Endothelial cell of umbilical vein (primary cell): ENCODE data around the gene TRAF3IP1. TPM values are rescaled to one million over a fixed set of nuclear protein-coding genes. Genes with fewer than 3 reads are reported as not detected.

ENCODE experiments used
- BruUV-seq: library from RNA; stranded (reverse); fragments of 400-500 nt; replicated peaks from 2 replicates; lab custom pipeline; 2021; lab: Mats Ljungman, UMichigan
- CTCF ChIA-PET: fragments of 300-600, 350-600 bp; sonication (Branson Sonifier 250); formaldehyde crosslinking; loops from one replicate; lab custom pipeline; 2021; ENCODE audit warnings: antibody characterized with exemption, inconsistent platforms; lab: Charles Lee
- POLR2A ChIA-PET: fragments of 300-600, 350-600 bp; sonication (Branson Sonifier 250); formaldehyde crosslinking; loops from one replicate; lab custom pipeline; 2021; ENCODE audit warnings: antibody characterized with exemption, inconsistent platforms; lab: Charles Lee
- DNase-seq: peaks from one replicate; pipeline ENCODE4 v3.0.0-alpha.2; 2011; ENCODE audit warnings: low read depth, low spot score
- FAIRE-seq: peaks from 2 replicates; lab custom pipeline; 2011; peaks lifted over from hg19 to GRCh38; lab: Jason Lieb, UNC
- H2AFZ ChIP-seq: 2 replicates; pipeline ENCODE4 v1.6.0; 2012; ENCODE audit warnings: low read depth, low read length, control low read depth, inconsistent platforms
- H3K27ac ChIP-seq: 2 replicates; pipeline ENCODE4 v1.5.1; 2011; ENCODE audit warnings: low read depth, mild to moderate bottlenecking, control low read depth, low read length, moderate library complexity; ENCODE audit not compliant: insufficient read depth
- H3K27me3 ChIP-seq, 2 experiments: 2 replicates each; pipeline versions ENCODE4 v1.6.0 to v1.6.1; 2011; ENCODE audit warnings: low read length in 2 of 2, mixed read lengths in 1 of 2; ENCODE audit not compliant: control insufficient read depth in 2 of 2, insufficient read depth in 2 of 2
- H3K36me3 ChIP-seq, 2 experiments: 2 replicates in 1 of 2; 3 replicates in 1 of 2; pipeline ENCODE4 v1.5.1; 2011; ENCODE audit warnings: low read length in 2 of 2, mild to moderate bottlenecking in 1 of 2, moderate library complexity in 1 of 2; ENCODE audit not compliant: control insufficient read depth in 2 of 2, insufficient read depth in 2 of 2; ENCODE audit errors: extremely low read depth in 1 of 2
- H3K4me1 ChIP-seq: 3 replicates; pipeline ENCODE4 v1.5.1; 2011; ENCODE audit warnings: mild to moderate bottlenecking, low read length; ENCODE audit not compliant: control insufficient read depth, insufficient read depth; ENCODE audit errors: extremely low read depth
- H3K4me2 ChIP-seq: 2 replicates; pipeline ENCODE4 v1.6.1; 2011; ENCODE audit warnings: low read length, control low read depth, mixed read lengths; ENCODE audit not compliant: insufficient read depth
- H3K4me3 ChIP-seq, 3 experiments: fragments of 200-600 bp in 1 of 3; sonication (generic), shearing (Covaris generic) in 1 of 3; replicated peaks in 1 of 3; 2 replicates each; pipeline ENCODE4 v1.5.1; 2011 to 2016; ENCODE audit warnings: control low read depth in 3 of 3, low read length in 3 of 3, mild to moderate bottlenecking in 2 of 3, inconsistent platforms in 1 of 3, low read depth in 1 of 3, moderate library complexity in 1 of 3; ENCODE audit not compliant: insufficient read depth in 1 of 3
- H3K79me2 ChIP-seq: 2 replicates; pipeline ENCODE4 v1.6.0; 2012; ENCODE audit warnings: low read length, inconsistent platforms; ENCODE audit not compliant: control insufficient read depth, insufficient read depth
- H3K9ac ChIP-seq: replicated peaks from 2 replicates; pipeline ENCODE3; 2011; ENCODE audit warnings: low read length, control low read depth; ENCODE audit not compliant: insufficient read depth; ENCODE audit errors: extremely low read depth
- H3K9me1 ChIP-seq: replicated peaks from 3 replicates; pipeline ENCODE4 v1.6.0; 2011; ENCODE audit warnings: mild to moderate bottlenecking, low read length; ENCODE audit not compliant: control insufficient read depth, insufficient read depth; ENCODE audit errors: extremely low read depth
- H3K9me3 ChIP-seq: replicated peaks from 2 replicates; pipeline ENCODE4 v1.5.1; 2012; ENCODE audit warnings: low read length, inconsistent platforms; ENCODE audit not compliant: control insufficient read depth, insufficient read depth
- H4K20me1 ChIP-seq: replicated peaks from 2 replicates; pipeline ENCODE3; 2011; ENCODE audit warnings: mild to moderate bottlenecking, low read length; ENCODE audit not compliant: control insufficient read depth, insufficient read depth; ENCODE audit errors: extremely low read depth
- EZH2 ChIP-seq: IDR thresholded peaks from 2 replicates; pipeline ENCODE4 v1.6.1; 2012; ENCODE audit warnings: borderline replicate concordance, low read depth, mild to moderate bottlenecking, moderate library complexity, low read length, inconsistent platforms; ENCODE audit not compliant: severe bottlenecking
- FOS ChIP-seq: IDR thresholded peaks from 2 replicates; pipeline ENCODE4 v1.6.1; 2011; ENCODE audit warnings: mild to moderate bottlenecking, low read length, moderate library complexity, borderline replicate concordance; ENCODE audit not compliant: insufficient read depth
- GATA2 ChIP-seq: IDR thresholded peaks from 2 replicates; pipeline ENCODE4 v1.7.0; 2011; ENCODE audit warnings: low read depth, mild to moderate bottlenecking, moderate library complexity, mixed read lengths, low read length; ENCODE audit not compliant: insufficient read length, insufficient read depth
- JUN ChIP-seq: IDR thresholded peaks from 2 replicates; pipeline ENCODE4 v1.6.1; 2011; ENCODE audit warnings: borderline replicate concordance, low read depth; ENCODE audit not compliant: insufficient read length, insufficient read depth
- MYC ChIP-seq: IDR thresholded peaks from one replicate; pipeline ENCODE4 v1.6.1; 2011; ENCODE audit warnings: mild to moderate bottlenecking, low read depth, low read length
- POLR2AphosphoS5 ChIP-seq: IDR thresholded peaks from 2 replicates; pipeline ENCODE4 v1.6.1; 2012; ENCODE audit warnings: low read depth, mild to moderate bottlenecking, control low read depth, low read length, moderate library complexity; ENCODE audit not compliant: insufficient read depth
- dilution Hi-C: fragments of 300-500 bp; cut with MboI; formaldehyde crosslinking; loops from one replicate; pipeline ENCODE4 v1.15.0; 2019; ENCODE audit warnings: low sequenced_read_pairs; ENCODE audit not compliant: extremely low pct_ligation_motif_present
- intact Hi-C: fragments of 100-400 bp; cut with micrococcal nuclease; formaldehyde crosslinking; loops from one replicate; pipeline ENCODE4 v1.10.0; 2022
- polyA plus RNA-seq, 4 experiments: library from polyadenylated mRNA; depleted of rRNA in 3 of 4; stranded (reverse) in 3 of 4; unstranded in 1 of 4; fragments of >200 nt; gene quantifications; 2 replicates each; pipeline versions ENCODE4 v1.2.1 to v1.2.3, GENCODE V29; 2011 to 2012; ENCODE audit warnings: missing spikeins in 1 of 4
- total RNA-seq: library from RNA; stranded (reverse); gene quantifications from 2 replicates; pipeline ENCODE4 v1.2.3, GENCODE V29; 2021
- TF ChIP-seq, protein P1 (sequence below), 2 donors: IDR thresholded peaks; 1 replicate in 1 of 2; 2 replicates in 1 of 2; pipeline ENCODE4 v1.5.1; 2011; ENCODE audit warnings: low read length in 2 of 2, mild to moderate bottlenecking in 2 of 2, moderate library complexity in 2 of 2, control low read depth in 1 of 2, inconsistent platforms in 1 of 2, low read depth in 1 of 2; ENCODE audit not compliant: insufficient read depth in 1 of 2; ENCODE audit errors: extremely low read depth in 1 of 2
- TF ChIP-seq, protein P2 (sequence below): IDR thresholded peaks from 2 replicates; pipeline ENCODE4 v1.6.1; 2011; ENCODE audit not compliant: insufficient read depth, insufficient read length

Gene TRAF3IP1
- total and polyA plus RNA-seq, 2 donors (not counting 3 experiments of a cell fraction or from before 2014, with no cell fraction given) = 3.4 to 15.9 TPM

DNA sequence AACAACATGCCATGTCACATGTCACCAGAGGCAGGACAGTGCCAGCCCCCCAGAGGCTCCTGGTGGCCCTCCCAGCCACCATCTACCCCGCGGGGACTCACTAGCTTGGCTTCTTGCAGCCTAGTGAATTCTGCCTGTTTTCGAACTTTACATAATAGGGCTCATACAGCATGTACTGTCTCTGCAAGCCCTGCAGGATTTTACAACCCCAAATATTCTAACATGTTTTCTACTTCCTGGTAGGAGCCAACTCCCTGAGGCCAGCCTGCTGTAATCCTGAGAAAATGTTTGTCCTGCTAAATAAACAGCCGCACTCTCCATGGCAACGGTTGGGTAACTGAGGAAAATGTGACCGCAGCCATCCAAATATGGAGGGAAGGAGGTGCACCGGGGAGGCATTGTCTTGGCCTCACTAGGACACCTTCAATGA is 34.6 kb upstream of the TRAF3IP1 start:
- no peaks in the 10 kb centered on the region for H3K36me3 ChIP-seq
- ChIA-PET CTCF (interaction anchor here (0.7 to 3.4 kb wide), 2 partner anchors 16 to 21 kb away, joined by 3 to 21 read pairs; no protein-coding TSS in a partner anchor), POLR2A (no interaction called here)
- intact Hi-C loops (no loop called here), dilution Hi-C loops (no loop called here)
- H3K9ac ChIP-seq = no peak overlapping the region
- no peak overlapping the region for H3K4me2 ChIP-seq
- FAIRE-seq (no peak), DNase-seq (no peak)
- no peaks in the 10 kb centered on the region for H3K9me3 ChIP-seq
- H4K20me1 ChIP-seq = no peaks in the 10 kb centered on the region
- no peaks in the 10 kb centered on the region for H3K79me2 ChIP-seq
- no peak overlapping the region for H3K27ac ChIP-seq
- H3K27me3 ChIP-seq = no peaks in the 10 kb centered on the region
- H3K4me3 ChIP-seq = no peak overlapping the region
- TF ChIP-seq JUN (no peak), GATA2 (no peak), EZH2 (no peak), FOS (no peak), MYC (no peak), POLR2AphosphoS5 (no peak)
- TF ChIP-seq, protein P1, sequence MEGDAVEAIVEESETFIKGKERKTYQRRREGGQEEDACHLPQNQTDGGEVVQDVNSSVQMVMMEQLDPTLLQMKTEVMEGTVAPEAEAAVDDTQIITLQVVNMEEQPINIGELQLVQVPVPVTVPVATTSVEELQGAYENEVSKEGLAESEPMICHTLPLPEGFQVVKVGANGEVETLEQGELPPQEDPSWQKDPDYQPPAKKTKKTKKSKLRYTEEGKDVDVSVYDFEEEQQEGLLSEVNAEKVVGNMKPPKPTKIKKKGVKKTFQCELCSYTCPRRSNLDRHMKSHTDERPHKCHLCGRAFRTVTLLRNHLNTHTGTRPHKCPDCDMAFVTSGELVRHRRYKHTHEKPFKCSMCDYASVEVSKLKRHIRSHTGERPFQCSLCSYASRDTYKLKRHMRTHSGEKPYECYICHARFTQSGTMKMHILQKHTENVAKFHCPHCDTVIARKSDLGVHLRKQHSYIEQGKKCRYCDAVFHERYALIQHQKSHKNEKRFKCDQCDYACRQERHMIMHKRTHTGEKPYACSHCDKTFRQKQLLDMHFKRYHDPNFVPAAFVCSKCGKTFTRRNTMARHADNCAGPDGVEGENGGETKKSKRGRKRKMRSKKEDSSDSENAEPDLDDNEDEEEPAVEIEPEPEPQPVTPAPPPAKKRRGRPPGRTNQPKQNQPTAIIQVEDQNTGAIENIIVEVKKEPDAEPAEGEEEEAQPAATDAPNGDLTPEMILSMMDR (IDR thresholded peaks at IDR 0.05; ENCODE audit: extremely low read depth in 1 of 2, insufficient read depth in 1 of 2, low read depth in 1 of 2, low read length in 2 of 2) = no peak
- TF ChIP-seq, protein P2, sequence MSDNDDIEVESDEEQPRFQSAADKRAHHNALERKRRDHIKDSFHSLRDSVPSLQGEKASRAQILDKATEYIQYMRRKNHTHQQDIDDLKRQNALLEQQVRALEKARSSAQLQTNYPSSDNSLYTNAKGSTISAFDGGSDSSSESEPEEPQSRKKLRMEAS = no peak
- no peak overlapping the region for H2AFZ ChIP-seq
- H3K4me1 ChIP-seq = peaks cover 14% of the 10 kb centered on the region
- H3K9me1 ChIP-seq = no peaks in the 10 kb centered on the region
- BruUV-seq = no TSS peak
